ENCODE measurements around the gene KCNJ13.

- TF ChIP-seq POLR2AphosphoS5 (IDR thresholded peaks at IDR 0.05; ENCODE audit: low read depth, low read length) (no peak), CTCF (IDR thresholded peaks at IDR 0.05 in 2 of 3, conservative IDR thresholded peaks at IDR 0.05 in 1 of 3; ENCODE audit: borderline replicate concordance in 1 of 3, insufficient read depth in 1 of 3, low read depth in 2 of 3, low read length in 2 of 3) (no peak), SIN3A (IDR thresholded peaks at IDR 0.05; ENCODE audit: low read depth) (no peak), EZH2 (IDR thresholded peaks at IDR 0.05) (no peak)
Observed at GRCh38 chr2:232741294-232741693, 35.1 kb downstream of the KCNJ13 start.
